GM12878 (cell line): Measurements from ENCODE around the gene MSH3. TPM values are rescaled to one million over a fixed set of nuclear protein-coding genes. Genes with fewer than 3 reads are reported as not detected.

Experiments
- ATAC-seq: fragments of 200-7000 bp; cut with Tn5 transposase; 3 replicates; pipeline ENCODE4 v1.9.1; 2020; ENCODE audit warnings: mild to moderate bottlenecking, moderate library complexity
- BruUV-seq: library from RNA; stranded (reverse); fragments of 400-500 nt; replicated peaks from 2 replicates; lab custom pipeline; 2021; lab: Mats Ljungman, UMichigan
- CTCF ChIA-PET: fragments of 300-600 bp; sonication (Branson Sonifier 250); formaldehyde crosslinking; extraction: SDS; loops from one replicate; lab custom pipeline; 2021; ENCODE audit warnings: inconsistent platforms; lab: Yijun Ruan, JAX
- POLR2A ChIA-PET: fragments of 350-600 bp; formaldehyde crosslinking; extraction: SDS; loops from one replicate; lab custom pipeline; 2021; ENCODE audit warnings: inconsistent platforms; lab: Charles Lee
- RAD21 ChIA-PET: fragments of 300-600 bp; sonication (Branson Sonifier 250); formaldehyde crosslinking; loops from one replicate; lab custom pipeline; 2023; ENCODE audit warnings: antibody characterized with exemption; ENCODE audit not compliant: unreplicated experiment; lab: Charles Lee
- SMC1A ChIA-PET: fragments of 300-600 bp; sonication (Branson Sonifier 250); formaldehyde crosslinking; loops from one replicate; lab custom pipeline; 2023; ENCODE audit not compliant: unreplicated experiment, uncharacterized antibody; lab: Charles Lee
- DNase-seq: peaks from one replicate; pipeline ENCODE4 v3.0.0-alpha.2; 2011; ENCODE audit warnings: low read depth, low spot score
- FAIRE-seq: peaks from 3 replicates; lab custom pipeline; 2011; peaks lifted over from hg19 to GRCh38; lab: Jason Lieb, UNC
- H2AFZ ChIP-seq: 2 replicates; pipeline ENCODE4 v1.6.0; 2011; ENCODE audit warnings: low read depth, low read length, control low read depth; ENCODE audit not compliant: control insufficient read depth
- H3K27ac ChIP-seq: 2 replicates; pipeline ENCODE4 v1.5.1; 2011; ENCODE audit warnings: control low read depth; ENCODE audit not compliant: control insufficient read depth, insufficient read depth
- H3K27me3 ChIP-seq, 2 experiments: replicated peaks in 1 of 2; 2 replicates each; pipeline versions ENCODE4 v1.6.0 to v1.6.1; 2011; ENCODE audit warnings: low read length in 1 of 2; ENCODE audit not compliant: control insufficient read depth in 2 of 2, insufficient read depth in 2 of 2
- H3K36me3 ChIP-seq, 2 experiments: 2 replicates each; pipeline ENCODE4 v1.5.1; 2011; ENCODE audit warnings: low read length in 1 of 2; ENCODE audit not compliant: control insufficient read depth in 2 of 2, insufficient read depth in 2 of 2
- H3K4me1 ChIP-seq: 2 replicates; pipeline ENCODE4 v1.6.1; 2011; ENCODE audit warnings: mild to moderate bottlenecking, low read length, moderate library complexity, mixed read lengths; ENCODE audit not compliant: control insufficient read depth, insufficient read depth
- H3K4me2 ChIP-seq: 2 replicates; pipeline ENCODE4 v1.6.0; 2011; ENCODE audit warnings: control low read depth; ENCODE audit not compliant: control insufficient read depth, insufficient read depth
- H3K4me3 ChIP-seq: fragments of 200-600 bp; sonication (generic); 2 replicates; pipeline ENCODE4 v1.5.1; 2016
- H3K79me2 ChIP-seq: 2 replicates; pipeline ENCODE4 v1.6.0; 2011; ENCODE audit warnings: low read length; ENCODE audit not compliant: control insufficient read depth, insufficient read depth
- H3K9ac ChIP-seq: 2 replicates; pipeline ENCODE4 v1.8.0; 2011; ENCODE audit warnings: low read length, control low read depth, mixed read lengths; ENCODE audit not compliant: control insufficient read depth, insufficient read depth
- H3K9me3 ChIP-seq: replicated peaks from 3 replicates; pipeline ENCODE4 v1.5.1; 2011; ENCODE audit warnings: mild to moderate bottlenecking, low read length; ENCODE audit not compliant: control insufficient read depth, insufficient read depth
- H4K20me1 ChIP-seq: 2 replicates; pipeline ENCODE4 v1.6.0; 2011; ENCODE audit not compliant: control insufficient read depth, insufficient read depth
- CREM ChIP-seq: IDR thresholded peaks from 2 replicates; pipeline ENCODE4 v1.6.1; 2014; ENCODE audit warnings: antibody characterized with exemption, low read depth
- EP300 ChIP-seq, 2 experiments: fragments of 150-350 bp in 1 of 2; IDR thresholded peaks; 2 replicates each; pipeline ENCODE4 v1.6.1; 2011 to 2012; ENCODE audit warnings: low read depth in 2 of 2, low read length in 2 of 2, borderline replicate concordance in 1 of 2, improper control_type of control experiment in 1 of 2, inconsistent platforms in 1 of 2; ENCODE audit not compliant: control insufficient read depth in 1 of 2
- GATAD2B ChIP-seq: fragments of 450-650 bp; conservative IDR thresholded peaks from 2 replicates; pipeline ENCODE4 v1.6.1; 2017; ENCODE audit warnings: low read depth, mild to moderate bottlenecking, moderate library complexity
- KLF5 ChIP-seq: fragments of 450-650 bp; IDR thresholded peaks from 2 replicates; pipeline ENCODE4 v1.6.1; 2014; ENCODE audit warnings: mild to moderate bottlenecking; ENCODE audit not compliant: partially characterized antibody
- LARP7 ChIP-seq: fragments of 450-650 bp; IDR thresholded peaks from 2 replicates; pipeline ENCODE4 v1.6.1; 2017; ENCODE audit warnings: mild to moderate bottlenecking
- MTA3 ChIP-seq: IDR thresholded peaks from 2 replicates; pipeline ENCODE4 v1.6.1; 2012; ENCODE audit warnings: low read length, inconsistent platforms, borderline replicate concordance
- NBN ChIP-seq: fragments of 450-650 bp; IDR thresholded peaks from 2 replicates; pipeline ENCODE4 v1.6.1; 2016
- NFIC ChIP-seq: IDR thresholded peaks from 2 replicates; pipeline ENCODE4 v1.6.1; 2012; ENCODE audit warnings: low read depth, mild to moderate bottlenecking, inconsistent platforms, low read length, moderate library complexity
- PAX5 ChIP-seq: IDR thresholded peaks from 2 replicates; pipeline ENCODE4 v1.6.1; 2011; ENCODE audit warnings: low read depth, low read length, borderline replicate concordance
- POLR2A ChIP-seq: IDR thresholded peaks from 2 replicates; pipeline ENCODE4 v1.6.1; 2011; ENCODE audit warnings: low read depth, mild to moderate bottlenecking, low read length
- SREBF2 ChIP-seq: IDR thresholded peaks from 2 replicates; pipeline ENCODE4 v1.6.1; 2012; ENCODE audit warnings: mild to moderate bottlenecking, low read length
- STAT3 ChIP-seq: IDR thresholded peaks from 2 replicates; pipeline ENCODE4 v1.6.1; 2011; ENCODE audit warnings: low read depth, low read length, improper control_type of control experiment
- TCF3 ChIP-seq: IDR thresholded peaks from 2 replicates; pipeline ENCODE4 v1.6.1; 2012; ENCODE audit warnings: low read depth, mild to moderate bottlenecking, low read length, borderline replicate concordance; ENCODE audit not compliant: insufficient read depth
- WGBS: methylation state at CpG from one replicate; pipeline ENCODE4 v1.1.6; 2016; ENCODE audit warnings: low lambda C conversion rate; ENCODE audit not compliant: insufficient replicate concordance, insufficient coverage; ENCODE audit errors: missing lambda C conversion rate; 5-methylcytosine and 5-hydroxymethylcytosine counted together
- in situ Hi-C: fragments of 300-500 bp; cut with MboI; formaldehyde crosslinking; loops from 9 replicates; pipeline ENCODE4 v1.14.3; 2018; ENCODE audit warnings: mixed read lengths
- intact Hi-C: fragments of 100-400 bp; cut with micrococcal nuclease; formaldehyde crosslinking; loops from one replicate; pipeline ENCODE4 v1.14.2; 2022; ENCODE audit not compliant: unreplicated experiment
- polyA plus RNA-seq, 11 experiments: library from polyadenylated mRNA; depleted of rRNA in 4 of 11; unstranded in 6 of 11; stranded (reverse) in 5 of 11; fragments of >200 nt; fragmentation: Nextera tagmentation in 4 of 11; fragmentation: Illumina TruSeq in 1 of 11; extraction: Ambion mirVana in 4 of 11; extraction: Trizol in 1 of 11; gene quantifications; 1 replicate in 1 of 11; 2 replicates in 10 of 11; pipeline versions ENCODE4 v1.2.1 to v1.2.3, GENCODE V29; 2011 to 2016; ENCODE audit warnings: inconsistent platforms in 2 of 11, missing spikeins in 2 of 11, low read depth in 1 of 11
- total RNA-seq, 4 experiments: library from RNA; depleted of rRNA in 3 of 4; stranded (reverse); fragments of >200 nt in 3 of 4; fragmentation: Illumina TruSeq in 1 of 4; extraction: Trizol in 1 of 4; gene quantifications; 2 replicates each; pipeline versions ENCODE4 v1.2.1 to v1.2.3, GENCODE V29; 2013 to 2021
- TF ChIP-seq, protein P1 (sequence below): fragments of 450-650 bp; IDR thresholded peaks from 2 replicates; pipeline ENCODE4 v1.6.1; 2016; ENCODE audit warnings: mild to moderate bottlenecking
- TF ChIP-seq, protein P2 (sequence below): IDR thresholded peaks from 2 replicates; pipeline ENCODE4 v1.6.1; 2012; ENCODE audit warnings: low read depth, low read length, improper control_type of control experiment

MSH3 gene
- total and polyA plus RNA-seq, 10 of the 15 experiments (the other 5 are each of a cell fraction or from before 2014, with no cell fraction given) = 4.7 to 17.5 (median 12.2) TPM

DNA sequence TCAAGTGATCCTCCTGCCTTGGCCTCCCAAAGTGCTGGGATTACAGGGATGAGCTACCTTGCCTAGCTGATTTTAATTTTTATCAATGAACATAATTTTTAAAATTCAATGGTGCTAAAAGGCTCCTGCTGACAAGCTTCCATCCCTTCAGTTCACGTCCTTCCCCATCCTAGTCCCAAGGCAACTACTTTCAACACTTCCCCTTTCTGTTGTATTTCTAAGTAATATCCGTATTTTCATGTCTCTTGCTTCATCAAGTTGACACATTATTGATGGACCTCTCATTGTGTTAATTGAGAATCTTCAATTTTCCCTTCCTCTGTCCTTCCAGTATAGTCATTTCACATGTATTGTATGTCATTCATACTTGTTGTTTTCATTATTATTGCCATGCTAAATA is 211.9 kb downstream of the MSH3 start:
- no peaks in the 10 kb centered on the region for H3K27me3 ChIP-seq
- no TSS peak for BruUV-seq
- peaks cover 7% of the 10 kb centered on the region; the same call in 1 of the 2 replicates for H3K4me1 ChIP-seq
- in situ Hi-C loops = no loop called here
- no peak for ATAC-seq
- TF ChIP-seq, protein P1, sequence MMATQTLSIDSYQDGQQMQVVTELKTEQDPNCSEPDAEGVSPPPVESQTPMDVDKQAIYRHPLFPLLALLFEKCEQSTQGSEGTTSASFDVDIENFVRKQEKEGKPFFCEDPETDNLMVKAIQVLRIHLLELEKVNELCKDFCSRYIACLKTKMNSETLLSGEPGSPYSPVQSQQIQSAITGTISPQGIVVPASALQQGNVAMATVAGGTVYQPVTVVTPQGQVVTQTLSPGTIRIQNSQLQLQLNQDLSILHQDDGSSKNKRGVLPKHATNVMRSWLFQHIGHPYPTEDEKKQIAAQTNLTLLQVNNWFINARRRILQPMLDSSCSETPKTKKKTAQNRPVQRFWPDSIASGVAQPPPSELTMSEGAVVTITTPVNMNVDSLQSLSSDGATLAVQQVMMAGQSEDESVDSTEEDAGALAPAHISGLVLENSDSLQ = no peak
- no peak for TF ChIP-seq NBN
- TF ChIP-seq, protein P2, sequence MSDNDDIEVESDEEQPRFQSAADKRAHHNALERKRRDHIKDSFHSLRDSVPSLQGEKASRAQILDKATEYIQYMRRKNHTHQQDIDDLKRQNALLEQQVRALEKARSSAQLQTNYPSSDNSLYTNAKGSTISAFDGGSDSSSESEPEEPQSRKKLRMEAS = no peak
- TF ChIP-seq, all 136 proteins: peak for 0
- ChIA-PET SMC1A (interaction anchor here (0.5 to 1.5 kb wide), 4 partner anchors 22 to 523 kb away, joined by 3 to 4 read pairs (median 3); no protein-coding TSS in a partner anchor), CTCF (interaction anchor here (1.4 kb wide), 1 partner anchor 179 kb away, joined by 3 read pairs; no protein-coding TSS in a partner anchor), POLR2A (no interaction called here), RAD21 (no interaction called here)
- Histone ChIP-seq H3K36me3 (peaks cover 0 to 1% of the 10 kb centered on the region in 2 experiments; a peak in 2 of 4 replicates), H3K79me2 (no peaks in the 10 kb centered on the region), H3K4me3 (no peak overlapping the region), H4K20me1 (no peaks in the 10 kb centered on the region), H3K4me2 (no peak overlapping the region), H3K9me3 (no peaks in the 10 kb centered on the region), H2AFZ (no peak overlapping the region), H3K27ac (no peak overlapping the region), H3K9ac (no peak overlapping the region)
- intact Hi-C loops = no loop called here
- WGBS = 100% methylated on average over 2 of the region's 2 CpGs
- no peak for DNase-seq
- no peak for FAIRE-seq

- H3K9ac ChIP-seq = no peak overlapping the region
- H3K27ac ChIP-seq = no peak overlapping the region
- no peak for TF ChIP-seq POLR2A
- TF ChIP-seq NFIC = no peak
- no peak for TF ChIP-seq LARP7
- no peak for TF ChIP-seq PAX5
- no peak for TF ChIP-seq TCF3
- TF ChIP-seq KLF5 = no peak
- TF ChIP-seq MTA3 = no peak
- TF ChIP-seq CREM = no peak
- no peak for TF ChIP-seq GATAD2B
- no peak for TF ChIP-seq SREBF2
- no peak for TF ChIP-seq EP300 (IDR thresholded peaks at IDR 0.05; ENCODE audit: borderline replicate concordance in 1 of 2, control insufficient read depth in 1 of 2, low read depth in 2 of 2, low read length in 2 of 2)
- no peak for TF ChIP-seq STAT3
- no peak for FAIRE-seq
- no peak overlapping the region for H3K4me3 ChIP-seq
- CTCF ChIA-PET = no interaction called here
- H3K4me1 ChIP-seq = peaks cover 7% of the 10 kb centered on the region; the same call in 1 of the 2 replicates
- H3K27me3 ChIP-seq = no peaks in the 10 kb centered on the region
- no peak overlapping the region for H2AFZ ChIP-seq
- intact Hi-C loops (no loop called here), in situ Hi-C loops (no loop called here)
- no peak overlapping the region for H3K4me2 ChIP-seq
- H3K79me2 ChIP-seq = no peaks in the 10 kb centered on the region
- BruUV-seq = no TSS peak
- no peak for DNase-seq
- ATAC-seq = no peak
- peaks cover 0 to 1% of the 10 kb centered on the region in 2 experiments; a peak in 2 of 4 replicates for H3K36me3 ChIP-seq
- RAD21 ChIA-PET = no interaction called here
- SMC1A ChIA-PET = interaction anchor here (1.1 to 1.5 kb wide), 2 partner anchors 21 to 73 kb away, joined by 3 to 4 read pairs; no protein-coding TSS in a partner anchor
- no peaks in the 10 kb centered on the region for H3K9me3 ChIP-seq
- POLR2A ChIA-PET = no interaction called here
- H4K20me1 ChIP-seq = no peaks in the 10 kb centered on the region
Observed at GRCh38 chr5:80867233-80867632, 212.8 kb downstream of the MSH3 start.
